PC-9 (cell line): ENCODE measurements around the gene ATRN.

Source experiments
- EZH2 ChIP-seq: fragments of 200-600 bp; sonication (generic); IDR thresholded peaks from 2 replicates; pipeline ENCODE4 v1.8.0; 2017; ENCODE audit warnings: antibody characterized with exemption, low read depth
- TF ChIP-seq, protein P1 (sequence below): fragments of 200-600 bp; sonication (generic); conservative IDR thresholded peaks from 2 replicates; pipeline ENCODE4 v1.6.1; 2017; ENCODE audit warnings: mixed run types, antibody characterized with exemption, mild to moderate bottlenecking, moderate library complexity

DNA sequence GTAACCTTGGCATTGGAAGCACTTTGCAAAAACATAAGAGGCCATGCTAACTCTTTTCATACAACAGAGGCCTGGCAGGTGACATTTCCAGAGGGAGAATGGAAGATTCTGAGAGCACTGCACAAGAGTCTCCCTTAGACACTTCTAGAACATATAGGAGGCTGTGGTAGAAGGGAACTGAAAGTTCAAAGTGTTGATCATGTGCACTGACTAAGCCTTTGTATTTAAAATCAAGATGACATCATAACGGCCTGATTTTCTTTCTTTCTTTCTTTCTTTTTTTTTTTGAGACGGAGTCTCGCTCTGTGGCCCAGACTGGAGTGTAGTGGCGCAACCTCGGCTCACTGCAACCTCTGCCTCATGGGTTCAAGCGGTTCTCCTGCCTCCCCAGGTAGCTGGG lies 36.6 kb upstream of the ATRN start:
- TF ChIP-seq, protein P1, sequence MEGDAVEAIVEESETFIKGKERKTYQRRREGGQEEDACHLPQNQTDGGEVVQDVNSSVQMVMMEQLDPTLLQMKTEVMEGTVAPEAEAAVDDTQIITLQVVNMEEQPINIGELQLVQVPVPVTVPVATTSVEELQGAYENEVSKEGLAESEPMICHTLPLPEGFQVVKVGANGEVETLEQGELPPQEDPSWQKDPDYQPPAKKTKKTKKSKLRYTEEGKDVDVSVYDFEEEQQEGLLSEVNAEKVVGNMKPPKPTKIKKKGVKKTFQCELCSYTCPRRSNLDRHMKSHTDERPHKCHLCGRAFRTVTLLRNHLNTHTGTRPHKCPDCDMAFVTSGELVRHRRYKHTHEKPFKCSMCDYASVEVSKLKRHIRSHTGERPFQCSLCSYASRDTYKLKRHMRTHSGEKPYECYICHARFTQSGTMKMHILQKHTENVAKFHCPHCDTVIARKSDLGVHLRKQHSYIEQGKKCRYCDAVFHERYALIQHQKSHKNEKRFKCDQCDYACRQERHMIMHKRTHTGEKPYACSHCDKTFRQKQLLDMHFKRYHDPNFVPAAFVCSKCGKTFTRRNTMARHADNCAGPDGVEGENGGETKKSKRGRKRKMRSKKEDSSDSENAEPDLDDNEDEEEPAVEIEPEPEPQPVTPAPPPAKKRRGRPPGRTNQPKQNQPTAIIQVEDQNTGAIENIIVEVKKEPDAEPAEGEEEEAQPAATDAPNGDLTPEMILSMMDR = no peak
- no peak for TF ChIP-seq EZH2
